ENCODE results near the gene PDE10A. TPM values are rescaled to one million over a fixed set of nuclear protein-coding genes. Genes with fewer than 3 reads are reported as not detected.

Gene PDE10A
- total and polyA plus RNA-seq, 2 of the 8 experiments (the other 6 are each of a cell fraction or from before 2014, with no cell fraction given) = 1.1 to 2.4 TPM

DNA sequence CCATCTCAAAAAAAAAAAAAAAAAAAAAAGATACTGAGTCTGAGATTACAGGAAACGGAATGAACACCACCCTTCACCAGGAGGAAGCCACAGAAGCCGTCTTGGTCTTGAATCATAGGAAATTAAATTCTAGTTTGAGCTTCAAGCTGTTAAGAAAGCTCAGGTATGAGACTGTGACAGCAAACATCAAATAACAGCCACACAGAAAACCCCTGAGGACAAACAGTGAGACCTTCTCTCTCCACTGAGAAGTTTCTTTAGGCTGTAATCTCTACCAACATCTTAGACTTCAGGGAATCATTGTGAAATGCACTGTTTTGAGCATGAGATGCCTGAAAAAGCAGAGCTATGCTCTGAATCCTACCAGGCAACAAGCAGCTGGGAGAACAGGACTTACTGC, 30.8 kb downstream of the PDE10A start (continued):
- no peak for TF ChIP-seq CHD7 (IDR thresholded peaks at IDR 0.05; ENCODE audit: insufficient replicate concordance, low read length)
- no peak for TF ChIP-seq EP300 (IDR thresholded peaks at IDR 0.05; ENCODE audit: borderline replicate concordance in 1 of 2, low read depth in 2 of 2, low read length in 2 of 2)
- TF ChIP-seq, protein P1, sequence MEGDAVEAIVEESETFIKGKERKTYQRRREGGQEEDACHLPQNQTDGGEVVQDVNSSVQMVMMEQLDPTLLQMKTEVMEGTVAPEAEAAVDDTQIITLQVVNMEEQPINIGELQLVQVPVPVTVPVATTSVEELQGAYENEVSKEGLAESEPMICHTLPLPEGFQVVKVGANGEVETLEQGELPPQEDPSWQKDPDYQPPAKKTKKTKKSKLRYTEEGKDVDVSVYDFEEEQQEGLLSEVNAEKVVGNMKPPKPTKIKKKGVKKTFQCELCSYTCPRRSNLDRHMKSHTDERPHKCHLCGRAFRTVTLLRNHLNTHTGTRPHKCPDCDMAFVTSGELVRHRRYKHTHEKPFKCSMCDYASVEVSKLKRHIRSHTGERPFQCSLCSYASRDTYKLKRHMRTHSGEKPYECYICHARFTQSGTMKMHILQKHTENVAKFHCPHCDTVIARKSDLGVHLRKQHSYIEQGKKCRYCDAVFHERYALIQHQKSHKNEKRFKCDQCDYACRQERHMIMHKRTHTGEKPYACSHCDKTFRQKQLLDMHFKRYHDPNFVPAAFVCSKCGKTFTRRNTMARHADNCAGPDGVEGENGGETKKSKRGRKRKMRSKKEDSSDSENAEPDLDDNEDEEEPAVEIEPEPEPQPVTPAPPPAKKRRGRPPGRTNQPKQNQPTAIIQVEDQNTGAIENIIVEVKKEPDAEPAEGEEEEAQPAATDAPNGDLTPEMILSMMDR (IDR thresholded peaks at IDR 0.05; ENCODE audit: control extremely low read depth in 1 of 3, insufficient read depth in 1 of 3, low read depth in 1 of 3, low read length in 3 of 3) = no peak
- no peak for TF ChIP-seq EZH2 (IDR thresholded peaks at IDR 0.05; ENCODE audit: low read depth, low read length, severe bottlenecking)
- no peak for TF ChIP-seq RAD21 (IDR thresholded peaks at IDR 0.05 in 1 of 2, conservative IDR thresholded peaks at IDR 0.05 in 1 of 2; ENCODE audit: low read depth in 2 of 2, low read length in 2 of 2)
- no peak for TF ChIP-seq POU5F1 (IDR thresholded peaks at IDR 0.05; ENCODE audit: low read depth, low read length)
- no peak for TF ChIP-seq RNF2 (IDR thresholded peaks at IDR 0.05; ENCODE audit: borderline replicate concordance, low read depth, low read length, missing control alignments, poor library complexity, severe bottlenecking)
